B cell (primary cell): Measurements from ENCODE around the gene TM2D1.

Experiments used
- EZH2 ChIP-seq: IDR thresholded peaks from 2 replicates; pipeline ENCODE4 v1.6.1; 2012; ENCODE audit warnings: borderline replicate concordance, low read depth, mild to moderate bottlenecking, moderate library complexity, low read length; ENCODE audit not compliant: insufficient read depth, poor library complexity, severe bottlenecking
- TF ChIP-seq, protein P1 (sequence below): fragments of 200-600 bp; IDR thresholded peaks from one replicate; pipeline ENCODE4 v1.8.0; 2022; ENCODE audit warnings: antibody characterized with exemption, mild to moderate bottlenecking

DNA sequence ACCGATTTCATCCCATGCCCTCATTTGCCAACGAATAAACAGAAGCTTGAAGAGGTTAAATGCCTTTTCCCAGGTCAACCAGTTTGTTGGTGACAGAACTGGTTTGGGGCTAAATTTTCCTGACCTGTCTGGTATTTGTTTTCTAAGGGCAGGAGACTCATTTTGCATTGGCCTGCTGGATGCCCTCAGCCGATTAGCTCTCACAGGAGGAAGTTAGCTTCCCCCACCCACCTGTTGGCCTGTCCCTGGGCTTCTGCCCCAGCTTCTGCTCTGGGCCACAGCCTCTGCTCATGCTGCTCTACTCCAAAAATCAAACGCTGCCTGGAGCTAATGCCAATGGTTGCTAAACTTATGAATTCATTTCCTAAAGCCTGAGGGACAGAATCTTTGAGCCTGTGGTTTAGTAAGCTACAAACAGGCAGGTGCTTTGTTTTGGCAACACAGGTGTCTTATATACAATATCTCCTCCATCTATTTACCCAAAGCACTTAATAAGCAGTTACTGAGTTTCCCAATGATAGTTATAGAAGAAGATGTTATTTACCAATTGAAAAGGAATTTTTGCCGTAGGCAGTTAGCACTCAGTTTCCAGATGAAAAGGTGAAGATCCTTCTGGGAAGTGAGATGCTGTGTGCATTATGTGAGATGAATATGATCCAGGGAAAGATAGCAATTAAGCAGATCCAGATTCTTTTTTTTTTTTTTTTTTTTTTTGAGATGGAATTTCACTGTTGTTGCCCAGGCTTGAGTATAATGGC, 82.3 kb downstream of the TM2D1 start:
- TF ChIP-seq EZH2 = no peak
- TF ChIP-seq, protein P1, sequence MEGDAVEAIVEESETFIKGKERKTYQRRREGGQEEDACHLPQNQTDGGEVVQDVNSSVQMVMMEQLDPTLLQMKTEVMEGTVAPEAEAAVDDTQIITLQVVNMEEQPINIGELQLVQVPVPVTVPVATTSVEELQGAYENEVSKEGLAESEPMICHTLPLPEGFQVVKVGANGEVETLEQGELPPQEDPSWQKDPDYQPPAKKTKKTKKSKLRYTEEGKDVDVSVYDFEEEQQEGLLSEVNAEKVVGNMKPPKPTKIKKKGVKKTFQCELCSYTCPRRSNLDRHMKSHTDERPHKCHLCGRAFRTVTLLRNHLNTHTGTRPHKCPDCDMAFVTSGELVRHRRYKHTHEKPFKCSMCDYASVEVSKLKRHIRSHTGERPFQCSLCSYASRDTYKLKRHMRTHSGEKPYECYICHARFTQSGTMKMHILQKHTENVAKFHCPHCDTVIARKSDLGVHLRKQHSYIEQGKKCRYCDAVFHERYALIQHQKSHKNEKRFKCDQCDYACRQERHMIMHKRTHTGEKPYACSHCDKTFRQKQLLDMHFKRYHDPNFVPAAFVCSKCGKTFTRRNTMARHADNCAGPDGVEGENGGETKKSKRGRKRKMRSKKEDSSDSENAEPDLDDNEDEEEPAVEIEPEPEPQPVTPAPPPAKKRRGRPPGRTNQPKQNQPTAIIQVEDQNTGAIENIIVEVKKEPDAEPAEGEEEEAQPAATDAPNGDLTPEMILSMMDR = no peak
